Activated CD4-positive, alpha-beta T cell treated with anti-CD3 and anti-CD28 coated beads for 36 hours (primary cell): Measurements from ENCODE around the gene PCSK1. TPM values are rescaled to one million over a fixed set of nuclear protein-coding genes. Genes with fewer than 3 reads are reported as not detected.
"Not testable (repeated sequence)": the region's sequence is repeated elsewhere in the genome, so short reads cannot be mapped to it uniquely, and the experiment has no call there.

Experiments
- ATAC-seq: fragments of 200-7000 bp; cut with Tn5 transposase; one replicate; pipeline ENCODE4 v1.10.0; 2021; ENCODE audit warnings: mild to moderate bottlenecking, moderate library complexity
- CTCF ChIA-PET: fragments of 350-600 bp; sonication (Branson Sonifier 250); formaldehyde crosslinking; loops from one replicate; lab custom pipeline; 2021; ENCODE audit warnings: antibody characterized with exemption; lab: Charles Lee
- POLR2A ChIA-PET: fragments of 350-600 bp; sonication (Branson Sonifier 250); formaldehyde crosslinking; loops from one replicate; lab custom pipeline; 2021; ENCODE audit warnings: antibody characterized with exemption, inconsistent platforms; lab: Charles Lee
- DNase-seq: peaks from one replicate; pipeline ENCODE4 v3.0.0-alpha.2; 2020
- H3K27ac Mint-ChIP-seq: one replicate; pipeline ENCODE4 v1.8.0; 2021; ENCODE audit warnings: mixed read lengths
- H3K27me3 Mint-ChIP-seq: one replicate; pipeline ENCODE4 v1.8.0; 2021; ENCODE audit warnings: mixed read lengths
- H3K36me3 Mint-ChIP-seq: one replicate; pipeline ENCODE4 v1.8.0; 2021; ENCODE audit warnings: low read depth, mixed read lengths
- H3K4me1 Mint-ChIP-seq: one replicate; pipeline ENCODE4 v1.8.0; 2021; ENCODE audit warnings: mixed read lengths
- H3K4me3 Mint-ChIP-seq: one replicate; pipeline ENCODE4 v1.8.0; 2021; ENCODE audit warnings: mild to moderate bottlenecking, moderate library complexity, mixed read lengths
- H3K9me3 Mint-ChIP-seq: one replicate; pipeline ENCODE4 v1.8.0; 2021; ENCODE audit warnings: low read depth, mixed read lengths
- intact Hi-C, 2 experiments: fragments of 100-400 bp; cut with DNase I in 1 of 2; cut with micrococcal nuclease in 1 of 2; formaldehyde crosslinking; loops; one replicate each; pipeline versions ENCODE4 v1.14.2 to v1.15.1; 2022 to 2024; cut with DNase I, micrococcal nuclease
- total RNA-seq, 2 experiments: library from RNA; stranded (reverse); gene quantifications; one replicate each; pipeline ENCODE4 v1.2.3, GENCODE V29; 2021

PCSK1 gene
- total RNA-seq, 2 experiments from 2014 or later, result not detected

- H3K27me3 Mint-ChIP-seq, intact Hi-C loops, ATAC-seq, H3K9me3 Mint-ChIP-seq, H3K4me3 Mint-ChIP-seq, H3K4me1 Mint-ChIP-seq, H3K36me3 Mint-ChIP-seq, H3K27ac Mint-ChIP-seq, POLR2A ChIA-PET, CTCF ChIA-PET, DNase-seq: not testable (repeated sequence)
Measured at GRCh38 chr5:96395295-96395694, 37.8 kb downstream of the PCSK1 start.

GRCh38 chr5:96391921-96392320, 41.1 kb downstream of the PCSK1 start:
- peaks cover 14% of the 10 kb centered on the region for H3K27me3 Mint-ChIP-seq
- no peak for DNase-seq
- no peaks in the 10 kb centered on the region for H3K36me3 Mint-ChIP-seq
- ChIA-PET POLR2A (no interaction called here), CTCF (interaction anchor here (2.1 kb wide), 1 partner anchor 55 kb away, joined by 7 read pairs; no protein-coding TSS in a partner anchor)
- no peak for ATAC-seq
- H3K4me1 Mint-ChIP-seq, result no peaks in the 10 kb centered on the region
- no peak overlapping the region for H3K27ac Mint-ChIP-seq
- no peaks in the 10 kb centered on the region for H3K9me3 Mint-ChIP-seq
- intact Hi-C loops, result no loop called here
- no peak overlapping the region for H3K4me3 Mint-ChIP-seq

DNA sequence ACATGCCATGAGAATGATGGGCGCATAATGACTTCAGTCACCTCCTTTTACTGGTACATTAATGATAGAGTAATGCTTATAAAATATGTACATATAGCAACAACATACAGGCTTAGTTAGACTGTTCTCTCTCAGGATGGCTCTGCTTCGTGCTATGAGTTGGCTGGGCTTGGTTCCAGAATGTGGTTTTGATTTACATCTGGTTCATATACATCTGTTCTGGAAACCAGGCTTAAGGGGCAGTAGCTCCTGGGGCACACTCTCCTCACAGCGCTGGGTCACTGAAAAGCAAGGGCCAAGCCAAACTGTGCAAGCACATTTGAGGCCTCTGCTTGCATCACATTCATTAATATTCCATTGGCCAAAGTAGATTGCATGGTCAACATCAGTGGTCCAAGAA, 44.9 kb downstream of the PCSK1 start:
- no peak for ATAC-seq
- Mint-ChIP-seq H3K36me3 (no peaks in the 10 kb centered on the region), H3K27ac (no peak overlapping the region), H3K4me3 (no peak overlapping the region), H3K27me3 (peaks cover 19% of the 10 kb centered on the region), H3K9me3 (no peaks in the 10 kb centered on the region), H3K4me1 (no peaks in the 10 kb centered on the region)
- POLR2A ChIA-PET, result no interaction called here
- CTCF ChIA-PET, result no interaction called here
- intact Hi-C loops, result no loop called here
- DNase-seq, result no peak

DNA sequence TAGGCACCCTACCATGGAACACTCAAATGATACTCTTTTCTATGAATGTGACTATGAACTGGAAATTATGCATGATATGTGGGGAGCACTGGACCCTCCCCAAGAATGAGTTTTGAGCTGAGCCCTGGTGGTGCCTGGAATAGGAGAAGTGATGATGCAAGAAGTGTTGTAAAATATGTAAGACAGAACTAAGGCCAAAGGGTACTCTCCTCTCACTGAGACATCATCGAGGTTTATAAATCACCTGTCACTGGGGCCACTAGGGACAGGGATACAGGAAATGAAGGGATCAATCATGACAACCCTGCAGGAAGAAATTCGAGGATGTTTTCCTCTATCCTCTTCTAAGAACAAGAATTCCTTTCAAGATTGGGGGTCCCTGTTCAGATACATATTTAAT, 45.4 kb downstream of the PCSK1 start:
- DNase-seq, result no peak

DNA sequence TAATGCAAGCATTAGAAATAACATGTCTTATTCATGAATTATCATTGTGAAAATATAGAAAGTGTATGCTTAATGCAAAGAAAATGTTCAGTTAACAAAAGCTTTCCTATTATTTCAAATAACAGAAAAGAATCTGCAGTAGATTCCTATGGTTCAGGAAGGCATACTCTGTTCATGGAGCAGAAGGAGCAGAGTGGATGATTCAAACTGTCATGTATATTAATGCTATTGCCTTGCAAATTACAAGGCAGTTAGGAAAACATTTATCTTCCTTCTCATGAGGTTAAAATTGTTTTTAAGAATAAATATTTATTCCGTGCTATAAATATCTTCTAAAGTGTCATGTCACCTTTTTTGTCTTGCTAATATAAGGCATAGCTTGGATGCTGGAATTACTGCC, 47.5 kb downstream of the PCSK1 start:
- Mint-ChIP-seq H3K9me3 (no peaks in the 10 kb centered on the region), H3K36me3 (no peaks in the 10 kb centered on the region), H3K4me3 (no peak overlapping the region), H3K27ac (no peak overlapping the region), H3K4me1 (no peaks in the 10 kb centered on the region), H3K27me3 (peaks cover 18% of the 10 kb centered on the region)
- ATAC-seq (no peak), DNase-seq (no peak)
- POLR2A ChIA-PET, result no interaction called here
- CTCF ChIA-PET, result no interaction called here
- intact Hi-C loops, result no loop called here

More for the DNA sequence above, 45.4 kb downstream of the PCSK1 start:
- no peak for ATAC-seq
- H3K4me3 Mint-ChIP-seq, result no peak overlapping the region
- ChIA-PET POLR2A (no interaction called here), CTCF (no interaction called here)
- intact Hi-C loops, result no loop called here
- no peaks in the 10 kb centered on the region for H3K9me3 Mint-ChIP-seq
- H3K27ac Mint-ChIP-seq, result no peak overlapping the region
- H3K4me1 Mint-ChIP-seq, result no peaks in the 10 kb centered on the region
- H3K36me3 Mint-ChIP-seq, result no peaks in the 10 kb centered on the region
- peaks cover 20% of the 10 kb centered on the region for H3K27me3 Mint-ChIP-seq

- intact Hi-C loops, result no loop called here
- Mint-ChIP-seq H3K36me3 (no peaks in the 10 kb centered on the region), H3K9me3 (no peaks in the 10 kb centered on the region), H3K4me1 (no peaks in the 10 kb centered on the region), H3K27me3 (peaks cover 20% of the 10 kb centered on the region), H3K4me3 (no peak overlapping the region), H3K27ac (no peak overlapping the region)
- ATAC-seq (no peak), DNase-seq (peak; percentile 16)
- POLR2A ChIA-PET, result interaction anchor here (0.7 kb wide), 1 partner anchor 130 kb away, joined by 3 read pairs; no protein-coding TSS in a partner anchor
- CTCF ChIA-PET, result interaction anchor here (0.7 to 1.4 kb wide), 2 partner anchors 12 to 40 kb away, joined by 3 read pairs; no protein-coding TSS in a partner anchor
Measured at GRCh38 chr5:96384353-96384752, 48.7 kb downstream of the PCSK1 start.

- H3K4me3 Mint-ChIP-seq, result no peak overlapping the region
- H3K36me3 Mint-ChIP-seq, result no peaks in the 10 kb centered on the region
- ChIA-PET POLR2A (no interaction called here), CTCF (interaction anchor here (1.0 kb wide), 1 partner anchor 214 kb away, joined by 3 read pairs; no protein-coding TSS in a partner anchor)
- no peaks in the 10 kb centered on the region for H3K4me1 Mint-ChIP-seq
- ATAC-seq (no peak), DNase-seq (peak; percentile 19)
- H3K9me3 Mint-ChIP-seq, result no peaks in the 10 kb centered on the region
- H3K27ac Mint-ChIP-seq, result no peak overlapping the region
- intact Hi-C loops, result no loop called here
- H3K27me3 Mint-ChIP-seq, result peaks cover 13% of the 10 kb centered on the region
Measured at GRCh38 chr5:96381526-96381925, 51.5 kb downstream of the PCSK1 start.

- H3K36me3 Mint-ChIP-seq, result no peaks in the 10 kb centered on the region
- ChIA-PET CTCF (no interaction called here), POLR2A (no interaction called here)
- H3K4me1 Mint-ChIP-seq, result peaks cover under 1% of the 10 kb centered on the region
- H3K27me3 Mint-ChIP-seq, result peaks cover 13% of the 10 kb centered on the region
- no peak overlapping the region for H3K27ac Mint-ChIP-seq
- no peaks in the 10 kb centered on the region for H3K9me3 Mint-ChIP-seq
- intact Hi-C loops, result no loop called here
- ATAC-seq (no peak), DNase-seq (no peak)
- no peak overlapping the region for H3K4me3 Mint-ChIP-seq
Measured at GRCh38 chr5:96379896-96380295, 53.2 kb downstream of the PCSK1 start.

DNA sequence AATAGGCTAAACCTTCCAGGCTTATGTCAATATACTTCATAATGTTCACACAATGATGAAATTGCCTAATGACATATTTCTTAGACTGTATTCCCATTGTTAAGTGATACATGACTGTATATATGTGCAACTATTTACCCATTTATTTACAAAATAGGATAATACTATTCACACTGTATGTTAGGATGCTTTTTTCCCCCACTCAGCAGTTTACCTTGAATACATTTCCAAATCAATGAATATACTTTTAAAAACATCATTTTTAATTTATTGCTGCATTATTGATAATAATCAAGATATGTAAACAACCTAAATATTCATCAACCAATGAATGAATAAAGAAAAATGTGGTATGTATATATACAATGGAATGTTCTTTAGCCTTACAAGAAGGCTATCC, 55.5 kb downstream of the PCSK1 start:
- intact Hi-C loops, result no loop called here
- H3K36me3 Mint-ChIP-seq, result no peaks in the 10 kb centered on the region
- H3K4me3 Mint-ChIP-seq, result no peak overlapping the region
- DNase-seq, result no peak
- H3K27ac Mint-ChIP-seq, result no peak overlapping the region
- ATAC-seq, result no peak
- ChIA-PET CTCF (no interaction called here), POLR2A (interaction anchor here (0.6 kb wide), 1 partner anchor 90 kb away, joined by 4 read pairs; no protein-coding TSS in a partner anchor)
- no peaks in the 10 kb centered on the region for H3K9me3 Mint-ChIP-seq
- H3K4me1 Mint-ChIP-seq, result peaks cover 7% of the 10 kb centered on the region
- H3K27me3 Mint-ChIP-seq, result peaks cover 12% of the 10 kb centered on the region

DNA sequence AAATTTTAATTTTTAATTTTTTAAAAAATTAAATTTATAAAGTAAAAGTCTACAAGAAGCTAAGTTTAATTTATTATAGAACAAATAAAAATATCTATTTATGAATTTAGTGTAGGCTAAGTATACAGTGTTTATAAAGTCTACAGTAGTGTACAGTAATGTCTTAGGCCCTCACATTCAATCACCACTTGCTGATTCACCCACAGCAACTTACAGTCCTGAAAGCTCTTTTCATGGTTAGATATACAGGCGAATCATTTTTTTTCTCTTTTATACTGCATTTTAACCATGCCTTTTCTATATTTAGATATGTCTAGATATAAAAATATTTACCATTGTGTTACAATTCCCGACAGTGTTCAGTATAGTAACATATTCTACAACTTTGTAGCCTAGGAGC, 55.9 kb downstream of the PCSK1 start:
- H3K4me1 Mint-ChIP-seq, result peaks cover 7% of the 10 kb centered on the region

GRCh38 chr5:96374653-96375052, 58.4 kb downstream of the PCSK1 start:
- H3K27ac Mint-ChIP-seq, result no peak overlapping the region
- no peaks in the 10 kb centered on the region for H3K36me3 Mint-ChIP-seq
- no peak for DNase-seq
- no peak for ATAC-seq
- intact Hi-C loops, result no loop called here
- CTCF ChIA-PET, result interaction anchor here (1.2 kb wide), 1 partner anchor 29 kb away, joined by 4 read pairs; no protein-coding TSS in a partner anchor
- POLR2A ChIA-PET, result no interaction called here
- no peak overlapping the region for H3K4me3 Mint-ChIP-seq
- peaks cover 13% of the 10 kb centered on the region for H3K27me3 Mint-ChIP-seq
- no peaks in the 10 kb centered on the region for H3K9me3 Mint-ChIP-seq
- peaks cover 7% of the 10 kb centered on the region for H3K4me1 Mint-ChIP-seq

More for the DNA sequence above, 55.9 kb downstream of the PCSK1 start:
- Mint-ChIP-seq H3K27ac (no peak overlapping the region), H3K36me3 (no peaks in the 10 kb centered on the region), H3K27me3 (peaks cover 13% of the 10 kb centered on the region), H3K9me3 (no peaks in the 10 kb centered on the region), H3K4me3 (no peak overlapping the region)
- POLR2A ChIA-PET, result no interaction called here
- ATAC-seq, result no peak
- intact Hi-C loops, result no loop called here
- no peak for DNase-seq
- CTCF ChIA-PET, result no interaction called here

DNA sequence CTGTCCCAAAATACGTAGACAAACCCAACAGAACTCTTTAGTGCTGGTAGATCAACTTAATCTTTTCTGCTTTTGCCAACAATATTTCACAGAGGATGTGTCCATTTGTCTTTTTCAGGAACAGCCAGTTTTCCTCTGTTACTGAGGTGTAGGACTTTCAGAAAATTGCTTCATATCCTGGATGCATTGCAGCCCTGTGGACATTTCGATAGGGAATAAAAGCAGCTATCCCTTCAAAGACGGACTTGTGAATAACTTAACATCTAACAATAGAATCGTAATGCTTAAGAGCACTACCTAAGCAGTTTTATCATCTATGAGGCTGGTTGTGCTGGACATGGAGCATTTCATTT, 59.7 kb downstream of the PCSK1 start:
- Mint-ChIP-seq H3K4me3 (no peak overlapping the region), H3K27ac (no peak overlapping the region), H3K36me3 (no peaks in the 10 kb centered on the region), H3K9me3 (no peaks in the 10 kb centered on the region), H3K27me3 (peaks cover 18% of the 10 kb centered on the region), H3K4me1 (peaks cover 7% of the 10 kb centered on the region)
- ChIA-PET POLR2A (no interaction called here), CTCF (interaction anchor here (1.2 kb wide), 1 partner anchor 10 kb away, joined by 3 read pairs; no protein-coding TSS in a partner anchor)
- ATAC-seq (no peak), DNase-seq (no peak)
- intact Hi-C loops, result no loop called here
